Measurements from ENCODE around the gene TMSB15B. TPM values are rescaled to one million over a fixed set of nuclear protein-coding genes. Genes with fewer than 3 reads are reported as not detected.
"Not testable (repeated sequence)": the region's sequence is repeated elsewhere in the genome, so short reads cannot be mapped to it uniquely, and the experiment has no call there.

TMSB15B gene
- total RNA-seq, 2 donors from 2014 or later: 2.7 to 3.0 TPM

DNA sequence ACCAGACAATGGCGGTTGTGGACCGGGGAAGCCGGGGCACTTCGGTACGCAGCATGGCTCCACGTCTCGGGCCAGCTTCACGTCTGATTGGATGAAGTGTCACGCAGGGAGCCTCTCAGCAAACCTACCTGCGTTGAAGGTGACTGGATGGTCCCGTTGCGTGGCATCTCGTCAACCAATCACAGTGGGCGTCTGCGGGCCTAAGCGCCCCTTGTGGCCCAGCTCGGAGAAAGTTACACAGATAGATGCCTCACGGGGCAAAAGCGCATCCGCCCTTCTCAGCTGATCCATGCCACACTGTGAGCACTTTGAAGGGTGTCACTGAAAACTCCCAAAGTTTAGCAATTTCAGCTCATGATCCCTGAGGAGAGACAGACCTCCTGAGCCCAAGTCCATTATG, 51.2 kb downstream of the TMSB15B start, which contains the start of gene H2BW1:
Gene H2BW1, minus strand, starts transcription at position 103 of the 400 bp plus-strand sequence. CDS start 132 bp downstream, outside the sequence.
- Histone ChIP-seq H3K36me3 (no peaks in the 10 kb centered on the region), H3K9me3 (no peaks in the 10 kb centered on the region), H3K4me3 (no peak within 1 kb of the TSS), H3K27ac (no peak within 1 kb of the TSS), H3K4me1 (no peaks in the 10 kb centered on the region), H3K27me3 (no peaks in the 10 kb centered on the region), H3K9ac (ENCODE audit: low read depth in 2 of 2, low read length in 2 of 2) (no peak within 1 kb of the TSS)
- no peak for DNase-seq
- TF ChIP-seq CTCF (IDR thresholded peaks at IDR 0.05): no peak
- intact Hi-C loops (cut with DNase I): no loop called here

- H3K9ac ChIP-seq (ENCODE audit: low read depth in 2 of 2, low read length in 2 of 2); H3K4me1 ChIP-seq; H3K27me3 ChIP-seq; H3K4me3 ChIP-seq; DNase-seq; H3K27ac ChIP-seq; H3K36me3 ChIP-seq; H3K9me3 ChIP-seq; intact Hi-C loops (cut with DNase I): not testable (repeated sequence)
These were observed 53.1 kb downstream of the TMSB15B start for GRCh38 chrX:104015576-104015975.

Other genes starting within 250 kb of the TMSB15B start
- 10 to 100 TPM in 1 of 2 donors, 1 to 10 TPM in 1; 4.0 to 11.2 TPM for gene PLP1, start 185.8 kb upstream of the TMSB15B start, total RNA-seq
- 1 to 10 TPM in 1 of 2 donors, under 1 TPM in 1; 0.54 to 1.2 TPM for gene RAB9B, start 130.4 kb upstream of the TMSB15B start, total RNA-seq
- not detected for gene H2BW1, start 51.1 kb downstream of the TMSB15B start, total RNA-seq
- gene H2BW2, start 77.3 kb downstream of the TMSB15B start, total RNA-seq: not detected
- 1 to 10 TPM in 1 of 2 donors, under 1 TPM in 1; 0.89 to 1.2 TPM for gene TMSB15C, start 113.6 kb downstream of the TMSB15B start, total RNA-seq
- gene ZCCHC18, start 149.9 kb downstream of the TMSB15B start, total RNA-seq: under 1 TPM in 1 of 2 donors, not detected in 1; 0.98 TPM
- 1 to 10 TPM; 7.5 to 8.6 TPM for gene SLC25A53, start 194.4 kb downstream of the TMSB15B start, total RNA-seq
- gene FAM199X, start 203.8 kb downstream of the TMSB15B start, total RNA-seq: 10 to 100 TPM; 20.9 to 29.3 TPM

Measured in colonic mucosa (tissue), 4 donors.